Smooth muscle cell of the brain vasculature (primary cell): ENCODE results near the gene FRMD4A.
"Not testable (repeated sequence)": the region's sequence is repeated elsewhere in the genome, so short reads cannot be mapped to it uniquely, and the experiment has no call there.

Experiments used
- DNase-seq: peaks from one replicate; pipeline ENCODE4 v3.0.0-alpha.2; 2012; ENCODE audit warnings: low read depth, low spot score

Gene FRMD4A

GRCh38 chr10:13788711-13789447, 541.8 kb downstream of the FRMD4A start:
- no peak for DNase-seq

- no peak for DNase-seq
Observed at GRCh38 chr10:13788320-13788600, 542.5 kb downstream of the FRMD4A start.

GRCh38 chr10:13787015-13787421, 543.7 kb downstream of the FRMD4A start:
- DNase-seq, result no peak

GRCh38 chr10:13784067-13784466, 546.7 kb downstream of the FRMD4A start:
- no peak for DNase-seq

GRCh38 chr10:13779748-13780147, 551.0 kb downstream of the FRMD4A start:
- no peak for DNase-seq

- DNase-seq, result not testable (repeated sequence)
Observed at GRCh38 chr10:13778693-13778960, 552.1 kb downstream of the FRMD4A start.

- no peak for DNase-seq
Observed at GRCh38 chr10:13776861-13777311, 553.8 kb downstream of the FRMD4A start.

GRCh38 chr10:13775786-13776775, 554.6 kb downstream of the FRMD4A start:
- DNase-seq, result no peak

GRCh38 chr10:13774303-13774893, 556.3 kb downstream of the FRMD4A start:
- DNase-seq, result no peak

GRCh38 chr10:13773496-13774170, 557.1 kb downstream of the FRMD4A start:
- no peak for DNase-seq

GRCh38 chr10:13773043-13773442, 557.7 kb downstream of the FRMD4A start:
- DNase-seq, result no peak

GRCh38 chr10:13771992-13772391, 558.7 kb downstream of the FRMD4A start:
- no peak for DNase-seq

- DNase-seq, result no peak
Observed at GRCh38 chr10:13770760-13771493, 559.8 kb downstream of the FRMD4A start.

- DNase-seq, result no peak
Observed at GRCh38 chr10:13769946-13770345, 560.8 kb downstream of the FRMD4A start.

GRCh38 chr10:13767676-13768178, 563.0 kb downstream of the FRMD4A start:
- no peak for DNase-seq

- not testable (repeated sequence) for DNase-seq
Observed at GRCh38 chr10:13767148-13767547, 563.6 kb downstream of the FRMD4A start.

- DNase-seq, result no peak
Observed at GRCh38 chr10:13765641-13766341, 564.9 kb downstream of the FRMD4A start.

GRCh38 chr10:13761490-13762091, 569.1 kb downstream of the FRMD4A start:
- no peak for DNase-seq

- no peak for DNase-seq
Observed at GRCh38 chr10:13759168-13759567, 571.6 kb downstream of the FRMD4A start.

GRCh38 chr10:13758756-13759155, 572.0 kb downstream of the FRMD4A start:
- DNase-seq, result no peak
